B cell (primary cell): ENCODE results near the gene RSAD1. TPM values are rescaled to one million over a fixed set of nuclear protein-coding genes. Genes with fewer than 3 reads are reported as not detected.

Experiments used
- ATAC-seq: fragments of 200-7000 bp; cut with Tn5 transposase; one replicate; pipeline ENCODE4 v1.10.0; 2021; ENCODE audit warnings: low read depth, mild to moderate bottlenecking, moderate number of reproducible peaks, moderate library complexity
- CTCF ChIA-PET: fragments of 350-600 bp; sonication (Branson Sonifier 250); formaldehyde crosslinking; loops from one replicate; lab custom pipeline; 2021; ENCODE audit warnings: antibody characterized with exemption, inconsistent platforms; lab: Charles Lee
- POLR2A ChIA-PET: fragments of 350-600 bp; sonication (Branson Sonifier 250); formaldehyde crosslinking; loops from one replicate; lab custom pipeline; 2021; ENCODE audit warnings: antibody characterized with exemption; lab: Charles Lee
- DNase-seq: peaks from one replicate; pipeline ENCODE4 v3.0.0; 2013
- H2AFZ ChIP-seq: 2 replicates; pipeline ENCODE4 v1.6.1; 2012; ENCODE audit warnings: mild to moderate bottlenecking, low read depth, low read length; ENCODE audit not compliant: insufficient read depth, poor library complexity, severe bottlenecking
- H3K27ac ChIP-seq, 2 donors: 1 replicate in 1 of 2; 2 replicates in 1 of 2; pipeline ENCODE4 v1.5.1; 2012 to 2013; ENCODE audit warnings: low read length in 2 of 2, mild to moderate bottlenecking in 2 of 2, moderate library complexity in 1 of 2
- H3K27me3 ChIP-seq, 4 experiments: fragments of 200-600 bp in 1 of 4; sonication (generic) in 1 of 4; replicated peaks in 1 of 4; 1 replicate in 2 of 4; 2 replicates in 2 of 4; pipeline versions ENCODE4 v1.6.1 to v1.7.0; 2013 to 2016; ENCODE audit warnings: low read length in 3 of 4, mild to moderate bottlenecking in 2 of 4, mixed read lengths in 1 of 4, moderate library complexity in 1 of 4; ENCODE audit not compliant: insufficient read depth in 4 of 4, control insufficient read depth in 3 of 4; ENCODE audit errors: control extremely low read depth in 1 of 4
- H3K36me3 ChIP-seq, 2 experiments: replicated peaks in 1 of 2; 1 replicate in 1 of 2; 2 replicates in 1 of 2; pipeline versions ENCODE4 v1.6.1 to v1.7.1; 2013; ENCODE audit warnings: low read length in 1 of 2; ENCODE audit not compliant: insufficient read depth in 2 of 2, control insufficient read depth in 1 of 2; ENCODE audit errors: control extremely low read depth in 1 of 2, extremely low read depth in 1 of 2
- H3K4me1 ChIP-seq, 2 donors: fragments of 200-600 bp in 1 of 2; sonication (generic) in 1 of 2; 1 replicate in 1 of 2; 2 replicates in 1 of 2; pipeline versions ENCODE4 v1.5.1 to v1.6.1; 2013 to 2017; ENCODE audit warnings: low read length in 2 of 2; ENCODE audit not compliant: control insufficient read depth in 2 of 2, insufficient read depth in 2 of 2
- H3K4me2 ChIP-seq: replicated peaks from 2 replicates; pipeline ENCODE3; 2012; ENCODE audit warnings: mild to moderate bottlenecking, low read depth, low read length; ENCODE audit not compliant: poor library complexity, severe bottlenecking
- H3K4me3 ChIP-seq, 5 experiments: fragments of 200-600 bp in 1 of 5; sonication (generic) in 1 of 5; 1 replicate in 3 of 5; 2 replicates in 2 of 5; pipeline versions ENCODE4 v1.5.1 to v1.7.0; 2011 to 2016; ENCODE audit warnings: low read length in 4 of 5, mild to moderate bottlenecking in 4 of 5, low read depth in 2 of 5, control low read depth in 1 of 5, moderate library complexity in 1 of 5; ENCODE audit not compliant: insufficient read depth in 1 of 5; ENCODE audit errors: control extremely low read depth in 1 of 5, extremely low read depth in 1 of 5
- H3K79me2 ChIP-seq: fragments of 200-600 bp; sonication (generic); one replicate; pipeline ENCODE4 v1.6.0; 2016; ENCODE audit warnings: low read length; ENCODE audit not compliant: control insufficient read depth, insufficient read depth
- H3K9ac ChIP-seq: fragments of 200-600 bp; sonication (generic); 2 replicates; pipeline ENCODE4 v1.6.1; 2017; ENCODE audit warnings: mild to moderate bottlenecking, low read length, moderate library complexity
- H3K9me3 ChIP-seq, 3 donors: one replicate each; pipeline versions ENCODE4 v1.6.1 to v1.7.1; 2013; ENCODE audit warnings: low read length in 2 of 3; ENCODE audit not compliant: control insufficient read depth in 2 of 3, insufficient read depth in 1 of 3; ENCODE audit errors: control extremely low read depth in 1 of 3
- H4K20me1 ChIP-seq: 2 replicates; pipeline ENCODE4 v1.6.0; 2012; ENCODE audit warnings: mild to moderate bottlenecking, low read length; ENCODE audit not compliant: insufficient read depth, control insufficient read depth, poor library complexity, severe bottlenecking
- H3K27ac Mint-ChIP-seq: one replicate; pipeline ENCODE4 v1.8.0; 2021; ENCODE audit warnings: mixed read lengths
- H3K27me3 Mint-ChIP-seq: one replicate; pipeline ENCODE4 v1.8.0; 2021; ENCODE audit warnings: mixed read lengths
- H3K4me1 Mint-ChIP-seq: one replicate; pipeline ENCODE4 v1.8.0; 2021; ENCODE audit warnings: mixed read lengths
- H3K4me3 Mint-ChIP-seq: one replicate; pipeline ENCODE4 v1.8.0; 2021; ENCODE audit warnings: mixed read lengths
- H3K9me3 Mint-ChIP-seq: one replicate; pipeline ENCODE4 v1.8.0; 2022; ENCODE audit warnings: mixed read lengths; ENCODE audit not compliant: insufficient read depth
- CTCF ChIP-seq: fragments of 200-600 bp; IDR thresholded peaks from one replicate; pipeline ENCODE4 v1.8.0; 2022; ENCODE audit warnings: antibody characterized with exemption, mild to moderate bottlenecking
- EZH2 ChIP-seq: IDR thresholded peaks from 2 replicates; pipeline ENCODE4 v1.6.1; 2012; ENCODE audit warnings: borderline replicate concordance, low read depth, mild to moderate bottlenecking, moderate library complexity, low read length; ENCODE audit not compliant: insufficient read depth, poor library complexity, severe bottlenecking
- WGBS: methylation state at CpG from one replicate; pipeline ENCODE4 v1.1.5; 2013; ENCODE audit warnings: missing lambda C conversion rate; ENCODE audit not compliant: insufficient coverage; 5-methylcytosine and 5-hydroxymethylcytosine counted together
- intact Hi-C: fragments of 100-400 bp; cut with micrococcal nuclease; formaldehyde crosslinking; loops from one replicate; pipeline ENCODE4 v1.10.0; 2022
- polyA plus RNA-seq: library from polyadenylated mRNA; depleted of rRNA; stranded (reverse); fragments of >200 nt; gene quantifications from 2 replicates; pipeline ENCODE4 v1.2.3, GENCODE V29; 2012
- total RNA-seq, 2 donors: library from RNA; stranded (reverse); fragments of 120-200 nt in 1 of 2; gene quantifications; 1 replicate in 1 of 2; 2 replicates in 1 of 2; pipeline versions ENCODE4 v1.2.3 to v1.2.4, GENCODE V29; 2013 to 2022

RSAD1 gene
- total and polyA plus RNA-seq, 2 donors (not counting 1 experiment from before 2014, with no cell fraction given) = 53.4 to 63.9 TPM

DNA sequence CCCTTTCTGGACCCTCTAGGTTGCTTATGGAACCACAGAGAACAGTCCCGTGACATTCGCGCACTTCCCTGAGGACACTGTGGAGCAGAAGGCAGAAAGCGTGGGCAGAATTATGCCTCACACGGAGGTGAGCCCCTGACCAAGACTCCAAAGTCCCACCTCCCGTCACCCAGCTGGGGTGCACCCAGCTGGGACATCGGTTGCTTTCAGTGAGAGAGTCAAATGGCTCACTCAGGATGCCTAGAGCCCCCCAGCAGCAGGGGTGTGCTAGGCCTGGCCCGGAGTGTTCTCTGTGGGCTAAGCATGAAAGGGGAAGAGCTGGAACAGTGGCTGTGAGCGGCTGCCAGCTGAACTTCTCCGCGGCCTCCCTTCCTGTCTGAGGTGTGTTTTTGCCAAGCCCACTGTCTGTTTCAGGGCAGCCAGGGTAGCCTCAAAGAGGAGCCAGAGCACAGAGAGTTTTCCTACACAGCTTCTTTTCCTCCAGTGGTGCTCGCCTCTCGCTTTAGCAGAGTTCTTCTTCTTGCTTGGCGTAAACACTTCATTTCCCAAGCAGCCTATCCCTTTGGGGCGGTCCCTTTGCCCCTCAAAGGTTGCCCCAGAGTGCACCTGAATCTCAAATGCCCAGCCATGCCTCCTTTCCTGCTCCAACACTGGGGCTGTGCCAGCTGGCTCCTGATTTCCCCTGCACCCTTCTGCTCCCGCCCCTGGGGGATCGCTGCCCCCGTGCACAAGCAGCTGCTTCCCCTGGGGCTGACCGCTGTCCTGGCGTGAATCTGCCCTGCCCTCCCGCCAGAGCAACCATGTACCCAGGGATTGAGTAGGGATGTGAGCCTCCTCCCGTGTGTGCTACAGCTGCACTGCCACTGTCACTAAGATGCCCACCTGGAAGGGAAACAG lies 7.4 kb upstream of the RSAD1 start:
- Histone ChIP-seq H3K4me3 (no peak overlapping the region), H3K4me2 (no peak overlapping the region), H3K79me2 (no peaks in the 10 kb centered on the region), H3K9ac (no peak overlapping the region), H4K20me1 (no peaks in the 10 kb centered on the region), H3K27ac (no peak overlapping the region), H3K27me3 (peaks cover 0 to 29% (median 10%) of the 10 kb centered on the region in 4 experiments), H3K36me3 (peaks cover 0 to 2% of the 10 kb centered on the region in 2 experiments), H2AFZ (no peak overlapping the region), H3K9me3 (peaks cover 0 to 19% (median 0%) of the 10 kb centered on the region in 3 donors), H3K4me1 (peaks cover 14 to 30% of the 10 kb centered on the region in 2 donors)
- DNase-seq (no peak), ATAC-seq (no peak)
- WGBS = 67% methylated on average over 22 of the region's 22 CpGs
- H3K4me1 Mint-ChIP-seq = peaks cover 24% of the 10 kb centered on the region
- TF ChIP-seq CTCF = no peak
- no peak for TF ChIP-seq EZH2
- POLR2A ChIA-PET = interaction anchor here (1.3 kb wide), 1 partner anchor 73 kb away, joined by 3 read pairs; no protein-coding TSS in a partner anchor
- H3K27me3 Mint-ChIP-seq = peaks cover 6% of the 10 kb centered on the region
- peak overlapping the region; percentile 37 for H3K4me3 Mint-ChIP-seq
- CTCF ChIA-PET = interaction anchor here (1.1 kb wide), 1 partner anchor 14 kb away, joined by 3 read pairs; no protein-coding TSS in a partner anchor
- H3K9me3 Mint-ChIP-seq = no peaks in the 10 kb centered on the region
- peak overlapping the region; percentile 20 for H3K27ac Mint-ChIP-seq
- intact Hi-C loops = no loop called here

DNA sequence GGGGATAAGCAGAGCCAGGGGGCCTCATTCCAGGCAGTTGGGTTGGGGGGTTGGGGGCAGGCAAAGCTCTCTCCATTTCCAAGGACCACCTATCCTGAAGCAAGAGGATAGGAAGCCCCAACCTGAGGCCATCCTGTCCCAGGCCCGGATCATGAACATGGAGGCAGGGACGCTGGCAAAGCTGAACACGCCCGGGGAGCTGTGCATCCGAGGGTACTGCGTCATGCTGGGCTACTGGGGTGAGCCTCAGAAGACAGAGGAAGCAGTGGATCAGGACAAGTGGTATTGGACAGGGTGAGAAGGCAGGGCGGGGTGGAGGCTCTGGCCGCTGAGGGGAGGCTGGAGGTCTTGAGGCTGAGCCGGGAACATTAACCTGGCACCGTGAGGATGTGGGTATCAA lies 6.4 kb upstream of the RSAD1 start:
- Histone ChIP-seq H3K4me1 (peaks cover 14 to 20% of the 10 kb centered on the region in 2 donors), H4K20me1 (no peaks in the 10 kb centered on the region), H3K79me2 (no peaks in the 10 kb centered on the region), H3K27me3 (peaks cover 0 to 33% (median 10%) of the 10 kb centered on the region in 4 experiments), H3K4me2 (no peak overlapping the region), H3K9ac (no peak overlapping the region), H3K4me3 (no peak overlapping the region), H3K36me3 (peaks cover 0 to 2% of the 10 kb centered on the region in 2 experiments), H2AFZ (no peak overlapping the region), H3K9me3 (peaks cover 0 to 14% (median 0%) of the 10 kb centered on the region in 3 donors), H3K27ac (no peak overlapping the region)
- Mint-ChIP-seq H3K9me3 (no peaks in the 10 kb centered on the region), H3K27ac (no peak overlapping the region), H3K4me1 (peaks cover 16% of the 10 kb centered on the region), H3K4me3 (no peak overlapping the region), H3K27me3 (peaks cover 8% of the 10 kb centered on the region)
- ChIA-PET CTCF (interaction anchor here (2.9 kb wide), 1 partner anchor 74 kb away, joined by 6 read pairs; the partner anchor contains the start of gene LRRC59), POLR2A (no interaction called here)
- no peak for ATAC-seq
- WGBS = 98% methylated on average over 9 of the region's 10 CpGs
- TF ChIP-seq EZH2 = no peak
- TF ChIP-seq CTCF = no peak
- DNase-seq = no peak
- intact Hi-C loops = no loop called here
